Measurements from ENCODE around the gene DTWD1. TPM values are rescaled to one million over a fixed set of nuclear protein-coding genes. Genes with fewer than 3 reads are reported as not detected.

The DTWD1 gene
- total RNA-seq, 1 experiment from 2014 or later, result 32.5 TPM

DNA sequence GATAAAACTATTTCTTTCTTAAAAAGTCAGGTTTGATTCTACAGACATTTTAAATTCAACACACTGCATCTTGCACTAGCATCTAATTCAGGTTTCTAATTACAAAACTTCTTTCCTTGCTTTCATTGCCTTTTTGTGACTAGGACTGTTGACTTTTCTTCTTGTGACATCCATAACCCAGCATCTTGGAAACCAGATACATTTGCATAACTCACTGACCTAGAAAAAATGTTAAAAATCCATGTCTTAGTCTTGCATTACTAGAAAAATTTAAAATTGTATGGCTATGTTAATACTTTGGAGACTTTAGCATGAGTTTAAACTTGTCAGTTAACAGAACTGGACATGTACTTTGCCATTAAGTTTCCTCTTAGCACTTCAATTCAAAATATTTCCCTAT lies 72.7 kb downstream of the DTWD1 start (continued):
- TF ChIP-seq, protein P1, sequence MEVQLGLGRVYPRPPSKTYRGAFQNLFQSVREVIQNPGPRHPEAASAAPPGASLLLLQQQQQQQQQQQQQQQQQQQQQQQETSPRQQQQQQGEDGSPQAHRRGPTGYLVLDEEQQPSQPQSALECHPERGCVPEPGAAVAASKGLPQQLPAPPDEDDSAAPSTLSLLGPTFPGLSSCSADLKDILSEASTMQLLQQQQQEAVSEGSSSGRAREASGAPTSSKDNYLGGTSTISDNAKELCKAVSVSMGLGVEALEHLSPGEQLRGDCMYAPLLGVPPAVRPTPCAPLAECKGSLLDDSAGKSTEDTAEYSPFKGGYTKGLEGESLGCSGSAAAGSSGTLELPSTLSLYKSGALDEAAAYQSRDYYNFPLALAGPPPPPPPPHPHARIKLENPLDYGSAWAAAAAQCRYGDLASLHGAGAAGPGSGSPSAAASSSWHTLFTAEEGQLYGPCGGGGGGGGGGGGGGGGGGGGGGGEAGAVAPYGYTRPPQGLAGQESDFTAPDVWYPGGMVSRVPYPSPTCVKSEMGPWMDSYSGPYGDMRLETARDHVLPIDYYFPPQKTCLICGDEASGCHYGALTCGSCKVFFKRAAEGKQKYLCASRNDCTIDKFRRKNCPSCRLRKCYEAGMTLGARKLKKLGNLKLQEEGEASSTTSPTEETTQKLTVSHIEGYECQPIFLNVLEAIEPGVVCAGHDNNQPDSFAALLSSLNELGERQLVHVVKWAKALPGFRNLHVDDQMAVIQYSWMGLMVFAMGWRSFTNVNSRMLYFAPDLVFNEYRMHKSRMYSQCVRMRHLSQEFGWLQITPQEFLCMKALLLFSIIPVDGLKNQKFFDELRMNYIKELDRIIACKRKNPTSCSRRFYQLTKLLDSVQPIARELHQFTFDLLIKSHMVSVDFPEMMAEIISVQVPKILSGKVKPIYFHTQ (CRISPR knock-in tag; IDR thresholded peaks at IDR 0.05), result no peak
- TF ChIP-seq TP53 (CRISPR knock-in tag; IDR thresholded peaks at IDR 0.05), result no peak
- TF ChIP-seq, protein P2, sequence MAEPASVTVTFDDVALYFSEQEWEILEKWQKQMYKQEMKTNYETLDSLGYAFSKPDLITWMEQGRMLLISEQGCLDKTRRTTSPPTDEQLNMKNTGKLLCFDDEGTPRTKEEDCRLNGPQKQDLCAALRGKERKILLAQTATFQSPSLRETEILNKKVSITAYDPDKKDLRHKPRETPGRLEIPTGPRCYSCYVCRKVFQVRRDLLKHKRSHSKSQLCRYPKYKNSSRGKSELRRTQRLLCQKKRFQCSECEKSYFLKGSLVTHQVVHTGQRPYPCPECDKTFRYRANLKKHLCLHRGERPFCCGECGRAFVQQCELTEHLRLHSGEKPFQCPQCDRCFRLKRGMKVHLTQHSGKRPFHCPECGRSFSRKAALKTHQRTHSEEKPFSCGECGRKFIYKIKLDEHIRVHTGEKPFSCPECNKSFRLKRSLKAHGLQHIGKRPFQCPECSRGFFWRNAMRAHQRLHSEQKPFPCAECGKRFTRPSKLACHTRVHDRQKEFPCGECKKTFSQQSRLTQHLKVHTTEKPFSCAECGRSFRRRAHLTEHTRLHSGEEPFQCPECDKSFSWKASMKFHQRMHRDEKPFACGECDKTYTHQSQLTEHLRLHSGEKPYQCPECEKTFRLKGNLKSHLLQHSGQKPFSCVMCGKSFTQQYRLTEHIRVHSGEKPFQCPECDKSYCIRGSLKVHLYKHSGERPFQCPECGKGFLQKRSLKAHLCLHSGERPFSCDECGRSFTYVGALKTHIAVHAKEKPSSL (CRISPR knock-in tag; conservative IDR thresholded peaks at IDR 0.05), result no peak

DNA sequence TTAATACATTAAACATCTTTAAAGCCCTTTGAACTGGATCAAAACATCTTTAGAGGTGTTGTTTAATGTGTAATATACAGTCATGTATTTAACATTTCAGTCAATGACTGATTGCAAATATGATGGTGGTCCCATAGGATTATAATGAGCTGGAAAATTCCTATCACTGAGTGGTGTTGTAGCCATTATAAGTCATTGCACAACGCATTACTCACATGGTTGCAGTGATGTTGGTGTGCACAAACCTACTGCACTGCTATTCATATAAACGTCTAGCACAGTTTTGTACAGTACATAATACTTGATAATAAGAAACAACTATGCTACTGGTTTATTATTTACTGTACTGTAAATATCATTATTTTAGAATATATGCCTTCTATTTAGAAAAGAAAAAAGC lies 75.6 kb downstream of the DTWD1 start:
- peaks cover 6% of the 10 kb centered on the region for H3K4me1 Mint-ChIP-seq
- no peak overlapping the region for H3K4me3 Mint-ChIP-seq
- no peaks in the 10 kb centered on the region for H3K9me3 Mint-ChIP-seq
- POLR2A ChIA-PET, result no interaction called here
- DNase-seq (ENCODE audit: low spot score) (no peak), ATAC-seq (no peak)
- TF ChIP-seq, protein P3, sequence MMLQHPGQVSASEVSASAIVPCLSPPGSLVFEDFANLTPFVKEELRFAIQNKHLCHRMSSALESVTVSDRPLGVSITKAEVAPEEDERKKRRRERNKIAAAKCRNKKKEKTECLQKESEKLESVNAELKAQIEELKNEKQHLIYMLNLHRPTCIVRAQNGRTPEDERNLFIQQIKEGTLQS (CRISPR knock-in tag; conservative IDR thresholded peaks at IDR 0.05), result no peak
- CTCF ChIA-PET, result no interaction called here
- H3K27me3 Mint-ChIP-seq (ENCODE audit: low read depth), result no peaks in the 10 kb centered on the region
- no peaks in the 10 kb centered on the region for H3K36me3 Mint-ChIP-seq
- H3K27ac Mint-ChIP-seq, result no peak overlapping the region

DNA sequence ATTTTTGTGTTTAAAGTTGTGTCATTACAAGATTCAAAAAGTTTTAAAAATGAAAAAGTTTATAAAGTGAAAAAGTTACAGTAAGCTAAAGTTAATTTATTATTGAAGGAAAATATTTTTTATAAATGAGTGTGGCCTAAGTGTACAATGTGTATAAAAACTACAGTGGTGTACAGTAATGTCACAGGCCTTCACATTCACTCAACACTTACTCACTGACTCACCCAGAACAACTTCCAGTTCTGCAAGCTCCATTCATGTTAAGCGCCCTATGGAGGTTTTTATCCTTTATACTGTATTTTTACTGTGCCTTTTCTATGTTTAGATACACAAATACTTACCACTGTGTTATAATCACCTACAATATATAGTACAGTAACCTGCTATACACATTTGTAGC lies 76.3 kb downstream of the DTWD1 start:
- DNase-seq (ENCODE audit: low spot score) (no peak), ATAC-seq (no peak)
- Mint-ChIP-seq H3K27me3 (ENCODE audit: low read depth) (no peaks in the 10 kb centered on the region), H3K9me3 (no peaks in the 10 kb centered on the region), H3K27ac (no peak overlapping the region), H3K4me3 (no peak overlapping the region), H3K4me1 (peaks cover 6% of the 10 kb centered on the region), H3K36me3 (no peaks in the 10 kb centered on the region)
- ChIA-PET POLR2A (no interaction called here), CTCF (no interaction called here)
- TF ChIP-seq, protein P4, sequence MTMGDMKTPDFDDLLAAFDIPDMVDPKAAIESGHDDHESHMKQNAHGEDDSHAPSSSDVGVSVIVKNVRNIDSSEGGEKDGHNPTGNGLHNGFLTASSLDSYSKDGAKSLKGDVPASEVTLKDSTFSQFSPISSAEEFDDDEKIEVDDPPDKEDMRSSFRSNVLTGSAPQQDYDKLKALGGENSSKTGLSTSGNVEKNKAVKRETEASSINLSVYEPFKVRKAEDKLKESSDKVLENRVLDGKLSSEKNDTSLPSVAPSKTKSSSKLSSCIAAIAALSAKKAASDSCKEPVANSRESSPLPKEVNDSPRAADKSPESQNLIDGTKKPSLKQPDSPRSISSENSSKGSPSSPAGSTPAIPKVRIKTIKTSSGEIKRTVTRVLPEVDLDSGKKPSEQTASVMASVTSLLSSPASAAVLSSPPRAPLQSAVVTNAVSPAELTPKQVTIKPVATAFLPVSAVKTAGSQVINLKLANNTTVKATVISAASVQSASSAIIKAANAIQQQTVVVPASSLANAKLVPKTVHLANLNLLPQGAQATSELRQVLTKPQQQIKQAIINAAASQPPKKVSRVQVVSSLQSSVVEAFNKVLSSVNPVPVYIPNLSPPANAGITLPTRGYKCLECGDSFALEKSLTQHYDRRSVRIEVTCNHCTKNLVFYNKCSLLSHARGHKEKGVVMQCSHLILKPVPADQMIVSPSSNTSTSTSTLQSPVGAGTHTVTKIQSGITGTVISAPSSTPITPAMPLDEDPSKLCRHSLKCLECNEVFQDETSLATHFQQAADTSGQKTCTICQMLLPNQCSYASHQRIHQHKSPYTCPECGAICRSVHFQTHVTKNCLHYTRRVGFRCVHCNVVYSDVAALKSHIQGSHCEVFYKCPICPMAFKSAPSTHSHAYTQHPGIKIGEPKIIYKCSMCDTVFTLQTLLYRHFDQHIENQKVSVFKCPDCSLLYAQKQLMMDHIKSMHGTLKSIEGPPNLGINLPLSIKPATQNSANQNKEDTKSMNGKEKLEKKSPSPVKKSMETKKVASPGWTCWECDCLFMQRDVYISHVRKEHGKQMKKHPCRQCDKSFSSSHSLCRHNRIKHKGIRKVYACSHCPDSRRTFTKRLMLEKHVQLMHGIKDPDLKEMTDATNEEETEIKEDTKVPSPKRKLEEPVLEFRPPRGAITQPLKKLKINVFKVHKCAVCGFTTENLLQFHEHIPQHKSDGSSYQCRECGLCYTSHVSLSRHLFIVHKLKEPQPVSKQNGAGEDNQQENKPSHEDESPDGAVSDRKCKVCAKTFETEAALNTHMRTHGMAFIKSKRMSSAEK (CRISPR knock-in tag; IDR thresholded peaks at IDR 0.05; ENCODE audit: borderline replicate concordance), result no peak
- no peak for TF ChIP-seq OVOL2 (CRISPR knock-in tag; IDR thresholded peaks at IDR 0.05; ENCODE audit: borderline replicate concordance)
- TF ChIP-seq, protein P3 (CRISPR knock-in tag; conservative IDR thresholded peaks at IDR 0.05), result no peak
- no peak for TF ChIP-seq NFYB (CRISPR knock-in tag; conservative IDR thresholded peaks at IDR 0.05; ENCODE audit: low read depth)
- TF ChIP-seq, protein P5, sequence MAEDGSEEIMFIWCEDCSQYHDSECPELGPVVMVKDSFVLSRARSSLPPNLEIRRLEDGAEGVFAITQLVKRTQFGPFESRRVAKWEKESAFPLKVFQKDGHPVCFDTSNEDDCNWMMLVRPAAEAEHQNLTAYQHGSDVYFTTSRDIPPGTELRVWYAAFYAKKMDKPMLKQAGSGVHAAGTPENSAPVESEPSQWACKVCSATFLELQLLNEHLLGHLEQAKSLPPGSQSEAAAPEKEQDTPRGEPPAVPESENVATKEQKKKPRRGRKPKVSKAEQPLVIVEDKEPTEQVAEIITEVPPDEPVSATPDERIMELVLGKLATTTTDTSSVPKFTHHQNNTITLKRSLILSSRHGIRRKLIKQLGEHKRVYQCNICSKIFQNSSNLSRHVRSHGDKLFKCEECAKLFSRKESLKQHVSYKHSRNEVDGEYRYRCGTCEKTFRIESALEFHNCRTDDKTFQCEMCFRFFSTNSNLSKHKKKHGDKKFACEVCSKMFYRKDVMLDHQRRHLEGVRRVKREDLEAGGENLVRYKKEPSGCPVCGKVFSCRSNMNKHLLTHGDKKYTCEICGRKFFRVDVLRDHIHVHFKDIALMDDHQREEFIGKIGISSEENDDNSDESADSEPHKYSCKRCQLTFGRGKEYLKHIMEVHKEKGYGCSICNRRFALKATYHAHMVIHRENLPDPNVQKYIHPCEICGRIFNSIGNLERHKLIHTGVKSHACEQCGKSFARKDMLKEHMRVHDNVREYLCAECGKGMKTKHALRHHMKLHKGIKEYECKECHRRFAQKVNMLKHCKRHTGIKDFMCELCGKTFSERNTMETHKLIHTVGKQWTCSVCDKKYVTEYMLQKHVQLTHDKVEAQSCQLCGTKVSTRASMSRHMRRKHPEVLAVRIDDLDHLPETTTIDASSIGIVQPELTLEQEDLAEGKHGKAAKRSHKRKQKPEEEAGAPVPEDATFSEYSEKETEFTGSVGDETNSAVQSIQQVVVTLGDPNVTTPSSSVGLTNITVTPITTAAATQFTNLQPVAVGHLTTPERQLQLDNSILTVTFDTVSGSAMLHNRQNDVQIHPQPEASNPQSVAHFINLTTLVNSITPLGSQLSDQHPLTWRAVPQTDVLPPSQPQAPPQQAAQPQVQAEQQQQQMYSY (CRISPR knock-in tag; IDR thresholded peaks at IDR 0.05), result no peak
- TF ChIP-seq, protein P6, sequence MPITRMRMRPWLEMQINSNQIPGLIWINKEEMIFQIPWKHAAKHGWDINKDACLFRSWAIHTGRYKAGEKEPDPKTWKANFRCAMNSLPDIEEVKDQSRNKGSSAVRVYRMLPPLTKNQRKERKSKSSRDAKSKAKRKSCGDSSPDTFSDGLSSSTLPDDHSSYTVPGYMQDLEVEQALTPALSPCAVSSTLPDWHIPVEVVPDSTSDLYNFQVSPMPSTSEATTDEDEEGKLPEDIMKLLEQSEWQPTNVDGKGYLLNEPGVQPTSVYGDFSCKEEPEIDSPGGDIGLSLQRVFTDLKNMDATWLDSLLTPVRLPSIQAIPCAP (CRISPR knock-in tag; IDR thresholded peaks at IDR 0.05), result no peak
- no peak for TF ChIP-seq ZNF416 (CRISPR knock-in tag; IDR thresholded peaks at IDR 0.05)
- TF ChIP-seq NFE2L1 (CRISPR knock-in tag; IDR thresholded peaks at IDR 0.05), result no peak
- TF ChIP-seq, protein P7, sequence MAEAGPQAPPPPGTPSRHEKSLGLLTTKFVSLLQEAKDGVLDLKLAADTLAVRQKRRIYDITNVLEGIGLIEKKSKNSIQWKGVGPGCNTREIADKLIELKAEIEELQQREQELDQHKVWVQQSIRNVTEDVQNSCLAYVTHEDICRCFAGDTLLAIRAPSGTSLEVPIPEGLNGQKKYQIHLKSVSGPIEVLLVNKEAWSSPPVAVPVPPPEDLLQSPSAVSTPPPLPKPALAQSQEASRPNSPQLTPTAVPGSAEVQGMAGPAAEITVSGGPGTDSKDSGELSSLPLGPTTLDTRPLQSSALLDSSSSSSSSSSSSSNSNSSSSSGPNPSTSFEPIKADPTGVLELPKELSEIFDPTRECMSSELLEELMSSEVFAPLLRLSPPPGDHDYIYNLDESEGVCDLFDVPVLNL (CRISPR knock-in tag; IDR thresholded peaks at IDR 0.05; ENCODE audit: borderline replicate concordance, low read depth), result no peak
- TF ChIP-seq, protein P8, sequence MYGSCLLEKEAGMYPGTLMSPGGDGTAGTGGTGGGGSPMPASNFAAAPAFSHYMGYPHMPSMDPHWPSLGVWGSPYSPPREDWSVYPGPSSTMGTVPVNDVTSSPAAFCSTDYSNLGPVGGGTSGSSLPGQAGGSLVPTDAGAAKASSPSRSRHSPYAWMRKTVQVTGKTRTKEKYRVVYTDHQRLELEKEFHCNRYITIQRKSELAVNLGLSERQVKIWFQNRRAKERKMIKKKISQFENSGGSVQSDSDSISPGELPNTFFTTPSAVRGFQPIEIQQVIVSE (CRISPR knock-in tag; IDR thresholded peaks at IDR 0.05; ENCODE audit: borderline replicate concordance), result no peak
- no peak for TF ChIP-seq RELA (CRISPR knock-in tag; IDR thresholded peaks at IDR 0.05; ENCODE audit: borderline replicate concordance)

Data from WTC11 (cell line).